ENCODE measurements around the gene NUBPL.

GRCh38 chr14:31556191-31556590 is 5.0 kb upstream of the NUBPL start:
- TF ChIP-seq CTCF (conservative IDR thresholded peaks at IDR 0.05 in 1 of 2, IDR thresholded peaks at IDR 0.05 in 1 of 2; ENCODE audit: extremely low read depth in 1 of 2, insufficient read depth in 1 of 2, low read depth in 1 of 2, low read length in 2 of 2) (no peak), EZH2 (IDR thresholded peaks at IDR 0.05; ENCODE audit: borderline replicate concordance, low read length) (no peak)

Measured in mammary epithelial cell (primary cell).